ENCODE data around the gene HOXD10. TPM values are rescaled to one million over a fixed set of nuclear protein-coding genes. Genes with fewer than 3 reads are reported as not detected.

Gene HOXD10
- total and polyA plus RNA-seq, 2 donors (not counting 1 experiment from before 2014, with no cell fraction given) = not detected

DNA sequence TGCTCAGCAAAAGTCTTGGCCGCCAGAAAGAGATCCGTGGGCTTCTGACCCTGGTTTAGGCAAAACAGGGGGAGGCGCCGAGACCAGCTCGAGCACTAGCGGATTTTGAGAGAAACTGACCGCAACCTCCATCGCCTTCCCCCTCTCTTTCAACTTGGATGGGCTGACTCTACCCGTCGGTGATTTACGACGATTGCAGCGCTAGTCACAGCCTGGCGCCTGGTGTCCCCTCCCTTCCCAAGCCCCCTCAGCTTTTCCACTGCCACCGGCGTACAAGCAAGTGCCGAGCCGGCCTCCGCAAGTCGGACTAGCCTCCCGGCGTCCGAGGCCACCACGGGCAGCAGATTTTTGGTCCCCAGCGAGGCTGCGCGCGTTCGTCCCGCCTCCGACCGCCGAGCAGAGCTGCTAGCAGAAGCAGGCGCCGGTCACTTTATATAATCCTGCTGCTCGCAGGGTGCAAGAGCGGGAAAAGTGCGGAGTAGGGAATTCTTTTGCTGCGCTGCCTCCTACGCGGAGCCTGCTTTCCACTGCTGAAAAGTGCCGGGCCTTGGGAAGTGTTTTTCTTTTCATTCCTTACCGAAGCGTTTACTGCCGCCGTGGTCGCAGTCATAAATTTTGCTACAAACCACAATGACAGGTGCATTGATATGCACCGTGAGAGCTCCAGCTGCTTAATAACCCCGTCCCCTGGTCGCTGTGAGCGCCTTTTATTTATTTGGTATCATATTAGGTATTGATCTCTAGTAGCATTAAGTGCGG lies 48.2 kb downstream of the HOXD10 start:
- Histone ChIP-seq H3K4me2 (ENCODE audit: extremely low read depth, insufficient read depth, low read length) (no peak overlapping the region), H3K79me2 (ENCODE audit: control insufficient read depth, insufficient read depth, low read length) (no peaks in the 10 kb centered on the region), H4K20me1 (ENCODE audit: control insufficient read depth, extremely low read depth, insufficient read depth, low read length) (no peaks in the 10 kb centered on the region), H3K4me1 (ENCODE audit: control insufficient read depth, extremely low read depth, insufficient read depth, low read length) (no peaks in the 10 kb centered on the region), H3K36me3 (ENCODE audit: control insufficient read depth, insufficient read depth, low read length) (no peaks in the 10 kb centered on the region), H2AFZ (ENCODE audit: low read length) (no peak overlapping the region), H3K9ac (ENCODE audit: insufficient read depth, low read length) (no peak overlapping the region), H3K27me3 (ENCODE audit: control insufficient read depth, insufficient read depth, low read length) (peaks cover 62% of the 10 kb centered on the region), H3K27ac (ENCODE audit: insufficient read depth, low read length) (no peak overlapping the region), H3K9me3 (ENCODE audit: control insufficient read depth, insufficient read depth, low read depth, low read length) (no peaks in the 10 kb centered on the region), H3K4me3 (replicated peaks in 1 of 4; ENCODE audit: control extremely low read depth in 1 of 4, insufficient read depth in 1 of 4, low read depth in 3 of 4, low read length in 4 of 4) (no peak overlapping the region)
- peak in 1 of 2 donors; percentile 88 for DNase-seq (ENCODE audit: low read depth in 2 of 2)
- TF ChIP-seq EZH2 (IDR thresholded peaks at IDR 0.05; ENCODE audit: low read length, missing control alignments) = peak; percentile 73
- TF ChIP-seq CTCF (conservative IDR thresholded peaks at IDR 0.05 in 1 of 2, IDR thresholded peaks at IDR 0.05 in 1 of 2; ENCODE audit: low read depth in 1 of 2, low read length in 2 of 2) = no peak

- Histone ChIP-seq H3K9ac (ENCODE audit: insufficient read depth, low read length) (no peak overlapping the region), H3K27ac (ENCODE audit: insufficient read depth, low read length) (no peak overlapping the region), H3K4me2 (ENCODE audit: extremely low read depth, insufficient read depth, low read length) (no peak overlapping the region), H3K36me3 (ENCODE audit: control insufficient read depth, insufficient read depth, low read length) (no peaks in the 10 kb centered on the region), H3K27me3 (ENCODE audit: control insufficient read depth, insufficient read depth, low read length) (peaks cover 55% of the 10 kb centered on the region), H3K79me2 (ENCODE audit: control insufficient read depth, insufficient read depth, low read length) (no peaks in the 10 kb centered on the region), H3K4me1 (ENCODE audit: control insufficient read depth, extremely low read depth, insufficient read depth, low read length) (no peaks in the 10 kb centered on the region), H4K20me1 (ENCODE audit: control insufficient read depth, extremely low read depth, insufficient read depth, low read length) (no peaks in the 10 kb centered on the region), H3K9me3 (ENCODE audit: control insufficient read depth, insufficient read depth, low read depth, low read length) (no peaks in the 10 kb centered on the region), H2AFZ (ENCODE audit: low read length) (no peak overlapping the region), H3K4me3 (replicated peaks in 1 of 4; ENCODE audit: control extremely low read depth in 1 of 4, insufficient read depth in 1 of 4, low read depth in 3 of 4, low read length in 4 of 4) (no peak overlapping the region)
- DNase-seq (ENCODE audit: low read depth in 2 of 2) = peak in 1 of 2 donors; percentile 81
- TF ChIP-seq CTCF (conservative IDR thresholded peaks at IDR 0.05 in 1 of 2, IDR thresholded peaks at IDR 0.05 in 1 of 2; ENCODE audit: low read depth in 1 of 2, low read length in 2 of 2) (no peak), EZH2 (IDR thresholded peaks at IDR 0.05; ENCODE audit: low read length, missing control alignments) (no peak)
These were observed 48.9 kb downstream of the HOXD10 start for GRCh38 chr2:176165370-176166050.

GRCh38 chr2:176166272-176166671 lies 49.7 kb downstream of the HOXD10 start:
- Histone ChIP-seq H4K20me1 (ENCODE audit: control insufficient read depth, extremely low read depth, insufficient read depth, low read length) (no peaks in the 10 kb centered on the region), H3K27me3 (ENCODE audit: control insufficient read depth, insufficient read depth, low read length) (peaks cover 56% of the 10 kb centered on the region)
- DNase-seq (ENCODE audit: low read depth in 2 of 2) = peak in 1 of 2 donors; percentile 52

More at GRCh38 chr2:176166272-176166671, 49.7 kb downstream of the HOXD10 start:
- Histone ChIP-seq H3K9ac (ENCODE audit: insufficient read depth, low read length) (no peak overlapping the region), H3K36me3 (ENCODE audit: control insufficient read depth, insufficient read depth, low read length) (no peaks in the 10 kb centered on the region), H3K27ac (ENCODE audit: insufficient read depth, low read length) (no peak overlapping the region), H3K4me1 (ENCODE audit: control insufficient read depth, extremely low read depth, insufficient read depth, low read length) (no peaks in the 10 kb centered on the region), H2AFZ (ENCODE audit: low read length) (no peak overlapping the region), H3K4me3 (replicated peaks in 1 of 4; ENCODE audit: control extremely low read depth in 1 of 4, insufficient read depth in 1 of 4, low read depth in 3 of 4, low read length in 4 of 4) (no peak overlapping the region), H3K9me3 (ENCODE audit: control insufficient read depth, insufficient read depth, low read depth, low read length) (no peaks in the 10 kb centered on the region), H3K79me2 (ENCODE audit: control insufficient read depth, insufficient read depth, low read length) (no peaks in the 10 kb centered on the region), H3K4me2 (ENCODE audit: extremely low read depth, insufficient read depth, low read length) (no peak overlapping the region)
- no peak for TF ChIP-seq CTCF (conservative IDR thresholded peaks at IDR 0.05 in 1 of 2, IDR thresholded peaks at IDR 0.05 in 1 of 2; ENCODE audit: low read depth in 1 of 2, low read length in 2 of 2)
- no peak for TF ChIP-seq EZH2 (IDR thresholded peaks at IDR 0.05; ENCODE audit: low read length, missing control alignments)

All from fibroblast of lung (primary cell).